ENCODE measurements around the gene ZNF260. TPM values are rescaled to one million over a fixed set of nuclear protein-coding genes. Genes with fewer than 3 reads are reported as not detected.

Gene ZNF260
- total and polyA plus RNA-seq, 2 donors from 2014 or later = 5.4 to 12.8 TPM

DNA sequence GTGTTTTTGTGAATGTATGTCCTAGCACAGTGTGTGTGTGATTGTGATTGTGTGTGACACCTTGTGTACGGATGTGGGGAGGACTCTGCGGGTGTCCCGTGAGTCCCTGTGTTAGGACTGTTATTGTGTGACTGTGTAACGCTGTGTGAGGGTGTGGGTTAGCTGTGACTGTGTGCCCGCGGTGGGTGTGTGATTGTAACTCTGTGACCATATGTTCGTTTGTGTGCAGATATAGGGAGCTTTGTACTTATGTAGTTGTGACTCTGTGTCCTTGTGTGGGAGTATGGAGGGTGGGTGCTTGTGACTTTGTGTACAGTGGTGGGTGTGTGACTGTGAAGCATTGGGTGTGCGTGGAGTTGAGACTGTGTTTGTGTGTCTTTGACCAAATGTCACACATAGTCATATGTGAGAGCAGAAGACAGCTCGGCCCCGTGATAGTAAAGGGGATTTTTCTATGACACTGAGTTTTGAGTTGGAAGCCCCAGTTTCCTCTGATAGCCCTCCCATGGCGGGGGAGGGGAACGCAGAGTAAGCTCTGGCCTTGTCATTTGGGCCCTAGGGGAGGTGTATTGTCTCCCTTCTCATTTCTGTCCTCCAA, 949 bp upstream of the ZNF260 start:
- TF ChIP-seq, protein P1, sequence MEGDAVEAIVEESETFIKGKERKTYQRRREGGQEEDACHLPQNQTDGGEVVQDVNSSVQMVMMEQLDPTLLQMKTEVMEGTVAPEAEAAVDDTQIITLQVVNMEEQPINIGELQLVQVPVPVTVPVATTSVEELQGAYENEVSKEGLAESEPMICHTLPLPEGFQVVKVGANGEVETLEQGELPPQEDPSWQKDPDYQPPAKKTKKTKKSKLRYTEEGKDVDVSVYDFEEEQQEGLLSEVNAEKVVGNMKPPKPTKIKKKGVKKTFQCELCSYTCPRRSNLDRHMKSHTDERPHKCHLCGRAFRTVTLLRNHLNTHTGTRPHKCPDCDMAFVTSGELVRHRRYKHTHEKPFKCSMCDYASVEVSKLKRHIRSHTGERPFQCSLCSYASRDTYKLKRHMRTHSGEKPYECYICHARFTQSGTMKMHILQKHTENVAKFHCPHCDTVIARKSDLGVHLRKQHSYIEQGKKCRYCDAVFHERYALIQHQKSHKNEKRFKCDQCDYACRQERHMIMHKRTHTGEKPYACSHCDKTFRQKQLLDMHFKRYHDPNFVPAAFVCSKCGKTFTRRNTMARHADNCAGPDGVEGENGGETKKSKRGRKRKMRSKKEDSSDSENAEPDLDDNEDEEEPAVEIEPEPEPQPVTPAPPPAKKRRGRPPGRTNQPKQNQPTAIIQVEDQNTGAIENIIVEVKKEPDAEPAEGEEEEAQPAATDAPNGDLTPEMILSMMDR (IDR thresholded peaks at IDR 0.05; ENCODE audit: borderline replicate concordance, extremely low read depth, insufficient read depth) = no peak
- H3K36me3 ChIP-seq (ENCODE audit: control insufficient read depth in 2 of 3, insufficient read depth in 3 of 3, low read length in 3 of 3) = peaks cover 5 to 6% (median 5%) of the 10 kb centered on the region in 3 donors
- H3K9ac ChIP-seq (ENCODE audit: low read length in 3 of 3) = peak overlapping the region; percentile 92 to 100 (median 96)
- H3K4me3 ChIP-seq (ENCODE audit: low read length in 3 of 3) = peak overlapping the region; percentile 76 to 100 (median 95)
- DNase-seq (peak in 1 of 5 donors; percentile 58), FAIRE-seq (no peak)
- peaks cover 3 to 5% (median 4%) of the 10 kb centered on the region in 3 donors for H3K9me3 ChIP-seq (ENCODE audit: control insufficient read depth in 2 of 3, insufficient read depth in 1 of 3, low read length in 3 of 3)
- no peaks in the 10 kb centered on the region for H3K27me3 ChIP-seq (ENCODE audit: control insufficient read depth, insufficient read depth, low read length)
- H3K27ac ChIP-seq (ENCODE audit: low read depth in 2 of 2, low read length in 2 of 2) = peak overlapping the region; percentile 96 to 98
- H3K4me1 ChIP-seq (ENCODE audit: control insufficient read depth in 2 of 3, insufficient read depth in 2 of 3, low read depth in 1 of 3, low read length in 3 of 3) = peaks cover 0 to 11% (median 4%) of the 10 kb centered on the region in 3 donors
- intact Hi-C loops (cut with DNase I) = no loop called here

DNA sequence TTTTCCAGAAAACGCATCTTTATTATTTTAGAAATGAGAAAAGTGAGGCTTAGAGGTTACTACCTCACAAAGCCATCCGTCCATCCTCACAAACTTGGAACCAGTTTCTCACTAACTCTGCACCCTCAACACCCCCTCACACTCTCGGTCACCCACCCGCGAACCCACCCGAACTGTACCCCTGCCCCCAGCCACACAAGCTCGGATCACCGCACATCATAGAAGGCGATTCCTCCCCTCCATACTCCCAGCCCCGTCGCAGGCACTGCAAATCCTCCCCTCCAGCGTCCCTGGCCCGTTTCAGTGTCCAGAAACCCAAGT, 238 bp downstream of the ZNF260 start:
- intact Hi-C loops (cut with DNase I) = no loop called here
- FAIRE-seq = no peak
- H3K9me3 ChIP-seq (ENCODE audit: control insufficient read depth in 2 of 3, insufficient read depth in 1 of 3, low read length in 3 of 3) = peaks cover 0 to 3% (median 2%) of the 10 kb centered on the region in 3 donors

DNA sequence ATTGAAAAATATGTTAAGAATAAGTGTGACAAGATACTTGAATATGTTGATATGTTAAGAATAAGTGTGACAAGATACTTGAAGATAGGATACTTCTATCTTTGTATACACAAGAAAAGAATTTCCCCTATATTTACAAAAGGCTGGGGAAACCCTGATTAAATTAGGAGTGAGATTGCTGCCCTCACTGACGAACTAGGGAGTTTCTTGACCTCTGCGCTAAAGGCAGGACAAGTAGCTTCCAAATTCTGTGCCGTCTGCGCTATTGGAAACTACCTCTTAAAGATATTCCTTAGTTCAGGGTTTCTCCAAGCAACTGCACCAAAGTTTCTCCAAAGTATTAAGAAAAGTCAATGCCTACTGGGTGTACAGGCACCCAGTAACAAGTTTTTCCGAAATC, 730 bp downstream of the ZNF260 start:
- FAIRE-seq (no peak), DNase-seq (peak in 2 of 5 donors; percentile 44)
- Histone ChIP-seq H3K9ac (ENCODE audit: low read length in 3 of 3) (peak overlapping the region; percentile 92 to 100 (median 99)), H3K4me3 (ENCODE audit: low read length in 3 of 3) (peak overlapping the region; percentile 76 to 100 (median 95)), H3K9me3 (ENCODE audit: control insufficient read depth in 2 of 3, insufficient read depth in 1 of 3, low read length in 3 of 3) (peaks cover 0 to 3% (median 2%) of the 10 kb centered on the region in 3 donors), H3K36me3 (ENCODE audit: control insufficient read depth in 2 of 3, insufficient read depth in 3 of 3, low read length in 3 of 3) (peaks cover 6 to 12% (median 8%) of the 10 kb centered on the region in 3 donors), H3K27ac (ENCODE audit: low read depth in 2 of 2, low read length in 2 of 2) (no peak overlapping the region), H3K27me3 (ENCODE audit: control insufficient read depth, insufficient read depth, low read length) (no peaks in the 10 kb centered on the region), H3K4me1 (ENCODE audit: control insufficient read depth in 2 of 3, insufficient read depth in 2 of 3, low read depth in 1 of 3, low read length in 3 of 3) (peaks cover 0 to 11% (median 4%) of the 10 kb centered on the region in 3 donors)
- TF ChIP-seq, protein P1 (IDR thresholded peaks at IDR 0.05; ENCODE audit: borderline replicate concordance, extremely low read depth, insufficient read depth) = no peak
- intact Hi-C loops (cut with DNase I) = no loop called here

More for the DNA sequence above, 238 bp downstream of the ZNF260 start:
- peaks cover 6 to 9% (median 8%) of the 10 kb centered on the region in 3 donors for H3K36me3 ChIP-seq (ENCODE audit: control insufficient read depth in 2 of 3, insufficient read depth in 3 of 3, low read length in 3 of 3)
- H3K27ac ChIP-seq (ENCODE audit: low read depth in 2 of 2, low read length in 2 of 2) = peak overlapping the region; percentile 96 to 98
- no peak for DNase-seq
- peak overlapping the region; percentile 76 to 100 (median 95) for H3K4me3 ChIP-seq (ENCODE audit: low read length in 3 of 3)
- peak overlapping the region; percentile 92 to 100 (median 99) for H3K9ac ChIP-seq (ENCODE audit: low read length in 3 of 3)
- TF ChIP-seq, protein P1 (IDR thresholded peaks at IDR 0.05; ENCODE audit: borderline replicate concordance, extremely low read depth, insufficient read depth) = no peak
- H3K27me3 ChIP-seq (ENCODE audit: control insufficient read depth, insufficient read depth, low read length) = no peaks in the 10 kb centered on the region
- H3K4me1 ChIP-seq (ENCODE audit: control insufficient read depth in 2 of 3, insufficient read depth in 2 of 3, low read depth in 1 of 3, low read length in 3 of 3) = peaks cover 0 to 11% (median 4%) of the 10 kb centered on the region in 3 donors

Measured in kidney (tissue), 14 donors.